ENCODE data around the gene BLNK. TPM values are rescaled to one million over a fixed set of nuclear protein-coding genes. Genes with fewer than 3 reads are reported as not detected.

BLNK gene
- total RNA-seq, 4 donors from 2014 or later: 28.2 to 50.5 (median 35.9) TPM

GRCh38 chr10:96276426-96276825, 5.1 kb upstream of the BLNK start:
- Histone ChIP-seq H3K4me3 (no peak overlapping the region), H3K27me3 (no peaks in the 10 kb centered on the region), H3K36me3 (no peaks in the 10 kb centered on the region), H3K27ac (peak overlapping the region in 3 of 4 donors; percentile 54 to 68 (median 63)), H3K4me1 (peaks cover 14 to 59% (median 24%) of the 10 kb centered on the region in 3 donors), H3K9me3 (no peaks in the 10 kb centered on the region)
- intact Hi-C loops (cut with DNase I): no loop called here
- WGBS, 2 donors: 10 to 44% methylated on average over 2 to 4 of the region's 6 CpGs
- no peak for DNase-seq
- no peak for TF ChIP-seq CTCF (IDR thresholded peaks at IDR 0.05)
- no peak for TF ChIP-seq POLR2A (IDR thresholded peaks at IDR 0.05)

- intact Hi-C loops (cut with DNase I): no loop called here
- Histone ChIP-seq H3K9me3 (no peaks in the 10 kb centered on the region), H3K27me3 (no peaks in the 10 kb centered on the region), H3K27ac (peak overlapping the region in 3 of 4 donors; percentile 54 to 68 (median 63)), H3K4me3 (no peak overlapping the region), H3K36me3 (no peaks in the 10 kb centered on the region), H3K4me1 (peaks cover 18 to 57% (median 24%) of the 10 kb centered on the region in 3 donors)
- 52% methylated on average over 2 of the region's 2 CpGs for WGBS, 2 donors
- TF ChIP-seq POLR2A (IDR thresholded peaks at IDR 0.05): no peak
- no peak for TF ChIP-seq CTCF (IDR thresholded peaks at IDR 0.05)
- no peak for DNase-seq
Measured at GRCh38 chr10:96275685-96276418, 4.5 kb upstream of the BLNK start.

GRCh38 chr10:96272316-96273280, 1.2 kb upstream of the BLNK start:
- TF ChIP-seq POLR2A (IDR thresholded peaks at IDR 0.05) (no peak), CTCF (IDR thresholded peaks at IDR 0.05) (no peak)
- peak overlapping the region in 3 of 4 donors; percentile 6 to 22 (median 18) for H3K4me3 ChIP-seq
- H3K9me3 ChIP-seq: no peaks in the 10 kb centered on the region
- peaks cover 18 to 76% (median 27%) of the 10 kb centered on the region in 3 donors for H3K4me1 ChIP-seq
- no peak for DNase-seq
- intact Hi-C loops (cut with DNase I): no loop called here
- H3K27ac ChIP-seq: peak overlapping the region; percentile 84 to 95 (median 86)
- H3K27me3 ChIP-seq: no peaks in the 10 kb centered on the region
- 21 to 41% methylated on average over 8 of the region's 8 CpGs for WGBS, 2 donors
- H3K36me3 ChIP-seq: no peaks in the 10 kb centered on the region

GRCh38 chr10:96270571-96270970, 798 bp downstream of the BLNK start:
- DNase-seq: no peak
- Histone ChIP-seq H3K36me3 (no peaks in the 10 kb centered on the region), H3K4me1 (peaks cover 18 to 79% (median 19%) of the 10 kb centered on the region in 3 donors), H3K9me3 (no peaks in the 10 kb centered on the region), H3K27me3 (no peaks in the 10 kb centered on the region), H3K27ac (peak overlapping the region; percentile 84 to 95 (median 86)), H3K4me3 (peak overlapping the region; percentile 34 to 61 (median 50))
- no peak for TF ChIP-seq POLR2A (IDR thresholded peaks at IDR 0.05)
- no peak for TF ChIP-seq CTCF (IDR thresholded peaks at IDR 0.05)
- intact Hi-C loops (cut with DNase I): no loop called here
- WGBS, 2 donors: 41 to 66% methylated on average over 2 of the region's 2 CpGs

Measured in esophagus squamous epithelium (tissue), 5 donors.